CD14-positive monocyte (primary cell): ENCODE measurements around the gene PDXDC1. TPM values are rescaled to one million over a fixed set of nuclear protein-coding genes. Genes with fewer than 3 reads are reported as not detected.
"Not testable (repeated sequence)": the region's sequence is repeated elsewhere in the genome, so short reads cannot be mapped to it uniquely, and the experiment has no call there.

Source experiments
- DNase-seq, 3 donors: peaks; one replicate each; pipeline ENCODE4 v3.0.0-alpha.2; 2011 to 2022
- H2AFZ ChIP-seq: 2 replicates; pipeline ENCODE4 v1.6.0; 2012; ENCODE audit warnings: mild to moderate bottlenecking, low read depth, low read length, inconsistent platforms; ENCODE audit not compliant: insufficient read depth, poor library complexity, severe bottlenecking
- H3K27ac ChIP-seq, 2 donors: 1 replicate in 1 of 2; 2 replicates in 1 of 2; pipeline ENCODE4 v1.5.1; 2012 to 2013; ENCODE audit warnings: low read length in 2 of 2, control low read depth in 1 of 2, inconsistent platforms in 1 of 2, low read depth in 1 of 2, mild to moderate bottlenecking in 1 of 2
- H3K27me3 ChIP-seq, 2 donors: one replicate each; pipeline versions ENCODE4 v1.6.0 to v1.6.1; 2011 to 2013; ENCODE audit warnings: low read length in 2 of 2; ENCODE audit not compliant: control insufficient read depth in 2 of 2, insufficient read depth in 2 of 2
- H3K36me3 ChIP-seq, 2 donors: replicated peaks in 1 of 2; 1 replicate in 1 of 2; 2 replicates in 1 of 2; pipeline versions ENCODE4 v1.5.1 to v1.6.1; 2012 to 2013; ENCODE audit warnings: low read length in 2 of 2, control low read depth in 1 of 2, inconsistent platforms in 1 of 2, mild to moderate bottlenecking in 1 of 2; ENCODE audit not compliant: insufficient read depth in 2 of 2, control insufficient read depth in 1 of 2
- H3K4me1 ChIP-seq, 2 donors: 1 replicate in 1 of 2; 2 replicates in 1 of 2; pipeline versions ENCODE4 v1.5.1 to v1.6.1; 2012 to 2013; ENCODE audit warnings: low read length in 2 of 2, control low read depth in 1 of 2, inconsistent platforms in 1 of 2, mild to moderate bottlenecking in 1 of 2, moderate library complexity in 1 of 2; ENCODE audit not compliant: insufficient read depth in 2 of 2, control insufficient read depth in 1 of 2
- H3K4me2 ChIP-seq: replicated peaks from 2 replicates; pipeline ENCODE3; 2012; ENCODE audit warnings: low read length, moderate library complexity, mild to moderate bottlenecking; ENCODE audit not compliant: poor library complexity, severe bottlenecking; ENCODE audit errors: extremely low read depth
- H3K4me3 ChIP-seq, 3 experiments: fragments of 200-600 bp in 1 of 3; sonication (generic) in 1 of 3; replicated peaks in 1 of 3; 1 replicate in 2 of 3; 2 replicates in 1 of 3; pipeline ENCODE4 v1.5.1; 2011 to 2013; ENCODE audit warnings: low read length in 3 of 3, mild to moderate bottlenecking in 3 of 3, control low read depth in 2 of 3, low read depth in 2 of 3, inconsistent platforms in 1 of 3, moderate library complexity in 1 of 3
- H3K79me2 ChIP-seq: 2 replicates; pipeline ENCODE4 v1.6.0; 2012; ENCODE audit warnings: mild to moderate bottlenecking, control low read depth, inconsistent platforms, low read length, moderate library complexity; ENCODE audit not compliant: insufficient read depth
- H3K9ac ChIP-seq: 2 replicates; pipeline ENCODE4 v1.6.0; 2017; ENCODE audit warnings: low read length, mild to moderate bottlenecking; ENCODE audit not compliant: insufficient read depth, poor library complexity, severe bottlenecking
- H3K9me3 ChIP-seq, 2 donors: replicated peaks in 1 of 2; 1 replicate in 1 of 2; 2 replicates in 1 of 2; pipeline versions ENCODE4 v1.5.1 to v1.6.1; 2012 to 2013; ENCODE audit warnings: low read length in 2 of 2, control low read depth in 1 of 2; ENCODE audit not compliant: control insufficient read depth in 1 of 2, insufficient read depth in 1 of 2
- H4K20me1 ChIP-seq: 2 replicates; pipeline ENCODE4 v1.6.0; 2012; ENCODE audit warnings: mild to moderate bottlenecking, low read length, control low read depth, moderate library complexity; ENCODE audit not compliant: insufficient read depth
- H3K27ac Mint-ChIP-seq, 7 donors: one replicate each; pipeline ENCODE4 v1.8.0; 2020; ENCODE audit warnings: mild to moderate bottlenecking in 7 of 7, mixed read lengths in 7 of 7, moderate library complexity in 6 of 7, inconsistent platforms in 2 of 7
- H3K27me3 Mint-ChIP-seq, 3 donors: one replicate each; pipeline ENCODE4 v1.8.0; 2021 to 2022; ENCODE audit warnings: low read depth in 3 of 3, mild to moderate bottlenecking in 3 of 3, mixed read lengths in 3 of 3, moderate library complexity in 3 of 3, inconsistent platforms in 1 of 3
- H3K36me3 Mint-ChIP-seq, 2 donors: one replicate each; pipeline ENCODE4 v1.8.0; 2020; ENCODE audit warnings: mixed read lengths in 2 of 2, inconsistent platforms in 1 of 2, mild to moderate bottlenecking in 1 of 2
- H3K4me1 Mint-ChIP-seq: one replicate; pipeline ENCODE4 v1.8.0; 2020; ENCODE audit warnings: mild to moderate bottlenecking, mixed read lengths
- H3K4me3 Mint-ChIP-seq, 2 donors: one replicate each; pipeline ENCODE4 v1.8.0; 2020; ENCODE audit warnings: mild to moderate bottlenecking in 2 of 2, mixed read lengths in 2 of 2, moderate library complexity in 1 of 2
- H3K9me3 Mint-ChIP-seq, 7 donors: one replicate each; pipeline ENCODE4 v1.8.0; 2020 to 2022; ENCODE audit warnings: mixed read lengths in 7 of 7, mild to moderate bottlenecking in 6 of 7, moderate library complexity in 6 of 7, inconsistent platforms in 2 of 7
- CTCF ChIP-seq: fragments of 200-600 bp; IDR thresholded peaks from one replicate; pipeline ENCODE4 v1.8.0; 2022; ENCODE audit warnings: antibody characterized with exemption, mild to moderate bottlenecking
- WGBS: methylation state at CpG from one replicate; pipeline ENCODE4 v1.1.5; 2013; ENCODE audit warnings: missing lambda C conversion rate; ENCODE audit not compliant: insufficient coverage; 5-methylcytosine and 5-hydroxymethylcytosine counted together
- intact Hi-C, 2 donors: fragments of 100-400 bp; cut with micrococcal nuclease; formaldehyde crosslinking; loops; one replicate each; pipeline versions ENCODE4 v1.15.0 to v1.15.1; 2023
- polyA plus RNA-seq, 3 donors: library from polyadenylated mRNA; depleted of rRNA in 1 of 3; unstranded in 2 of 3; stranded (reverse) in 1 of 3; fragments of 300-500 nt in 2 of 3; fragments of >200 nt in 1 of 3; fragmentation: Illumina TruSeq in 2 of 3; gene quantifications; 1 replicate in 2 of 3; 2 replicates in 1 of 3; pipeline ENCODE4 v1.2.3, GENCODE V29; 2012 to 2021

The PDXDC1 gene
- polyA plus RNA-seq, 3 donors, result 22.3 to 50.1 (median 36.0) TPM

- Histone ChIP-seq H3K9me3 (no peaks in the 10 kb centered on the region), H4K20me1 (no peaks in the 10 kb centered on the region), H3K27me3 (no peaks in the 10 kb centered on the region), H2AFZ (no peak overlapping the region), H3K4me1 (no peaks in the 10 kb centered on the region), H3K79me2 (no peaks in the 10 kb centered on the region), H3K36me3 (peaks cover 59 to 85% of the 10 kb centered on the region in 2 donors), H3K4me3 (no peak overlapping the region), H3K27ac (no peak overlapping the region), H3K9ac (no peak overlapping the region), H3K4me2 (no peak overlapping the region)
- peaks cover 0 to 5% (median 0%) of the 10 kb centered on the region in 7 donors for H3K9me3 Mint-ChIP-seq
- DNase-seq, result no peak
- no peaks in the 10 kb centered on the region for H3K27me3 Mint-ChIP-seq
- no peak overlapping the region for H3K4me3 Mint-ChIP-seq
- H3K4me1 Mint-ChIP-seq, result no peaks in the 10 kb centered on the region
- peaks cover 79 to 84% of the 10 kb centered on the region in 2 donors for H3K36me3 Mint-ChIP-seq
- no peak for TF ChIP-seq CTCF
- no peak overlapping the region for H3K27ac Mint-ChIP-seq
- 73% methylated on average over 3 of the region's 6 CpGs for WGBS
- intact Hi-C loops, result no loop called here
These were observed 98.3 kb downstream of the PDXDC1 start for GRCh38 chr16:15073101-15073500.

DNA sequence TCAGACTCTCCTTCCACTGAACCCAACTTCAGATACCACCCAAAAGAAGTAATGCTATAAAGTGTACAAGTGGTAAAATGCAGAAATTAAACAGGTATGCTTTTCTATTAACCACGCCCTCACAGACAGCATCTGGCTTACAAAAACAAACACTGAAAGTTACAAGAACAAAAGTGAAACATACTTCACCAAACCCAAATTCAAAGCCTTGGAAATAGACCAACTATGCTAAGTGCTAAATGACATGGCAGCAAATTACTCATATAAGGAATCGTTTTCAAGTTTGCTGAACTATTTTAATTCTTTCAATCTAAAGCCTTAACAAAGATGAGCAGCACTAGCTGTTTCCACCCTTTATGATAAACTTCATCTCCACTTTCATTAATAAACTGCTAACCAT lies 101.3 kb downstream of the PDXDC1 start:
- DNase-seq, H3K4me1 ChIP-seq, H3K27me3 ChIP-seq, H3K27ac ChIP-seq, H3K27me3 Mint-ChIP-seq, H3K4me2 ChIP-seq, H3K79me2 ChIP-seq, H3K9me3 Mint-ChIP-seq, H3K4me3 Mint-ChIP-seq, H2AFZ ChIP-seq, H3K27ac Mint-ChIP-seq, H3K4me3 ChIP-seq, intact Hi-C loops, H3K9me3 ChIP-seq, H3K9ac ChIP-seq, H3K4me1 Mint-ChIP-seq, H4K20me1 ChIP-seq: not testable (repeated sequence)
- peaks cover 78 to 88% of the 10 kb centered on the region in 2 donors for H3K36me3 Mint-ChIP-seq
- 100% methylated on average over 1 of the region's 2 CpGs for WGBS
- H3K36me3 ChIP-seq, result peaks cover 43 to 80% of the 10 kb centered on the region in 2 donors

DNA sequence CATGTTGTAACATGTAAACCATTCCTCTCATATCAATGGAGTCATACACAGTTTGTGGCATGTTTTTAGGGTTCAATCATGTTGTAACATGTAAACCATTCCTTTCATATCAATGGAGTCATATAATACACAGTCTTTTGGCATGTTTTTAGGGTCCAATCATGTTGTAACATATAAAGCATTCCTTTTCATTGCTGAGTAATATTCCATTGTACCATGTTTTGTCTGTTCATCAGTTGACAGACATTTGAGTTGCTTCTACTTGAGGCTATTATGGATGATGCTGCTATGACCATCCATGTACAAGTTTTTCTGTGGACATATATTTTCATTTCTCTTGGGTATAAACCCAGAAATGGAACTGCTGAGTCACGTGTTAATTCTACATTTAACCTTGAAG lies 106.1 kb downstream of the PDXDC1 start:
- H3K9me3 ChIP-seq, H3K27me3 ChIP-seq, H3K4me3 ChIP-seq, intact Hi-C loops, H3K27me3 Mint-ChIP-seq, H2AFZ ChIP-seq, H3K4me1 Mint-ChIP-seq, H3K4me3 Mint-ChIP-seq, H3K4me2 ChIP-seq, H3K79me2 ChIP-seq, H3K4me1 ChIP-seq, H3K27ac ChIP-seq, DNase-seq, H4K20me1 ChIP-seq, H3K27ac Mint-ChIP-seq, H3K9me3 Mint-ChIP-seq, H3K9ac ChIP-seq: not testable (repeated sequence)
- no CpG with 5 or more reads among the region's 1 CpG for WGBS
- H3K36me3 Mint-ChIP-seq, result peaks cover 69 to 83% of the 10 kb centered on the region in 2 donors
- peaks cover 35 to 86% of the 10 kb centered on the region in 2 donors for H3K36me3 ChIP-seq

DNA sequence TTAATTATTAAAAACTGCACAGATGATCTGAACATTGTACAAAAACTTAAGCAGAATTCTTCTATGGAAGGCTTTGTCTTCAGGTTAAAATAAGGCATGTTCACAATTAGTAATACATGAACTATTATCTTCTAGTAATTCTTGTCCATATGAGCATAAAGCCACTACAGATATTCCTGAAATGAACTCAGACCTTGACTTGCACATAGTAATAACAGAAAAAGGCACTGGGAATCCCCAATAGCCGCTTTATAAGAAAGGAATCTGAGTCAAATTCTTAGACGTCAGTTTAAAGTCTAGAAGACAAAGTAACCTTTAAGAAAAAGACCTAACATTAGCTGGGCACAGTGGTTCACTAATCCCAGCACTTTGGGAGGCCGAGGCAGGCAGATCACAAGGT lies 108.0 kb downstream of the PDXDC1 start:
- H3K4me1 Mint-ChIP-seq, H3K4me1 ChIP-seq, H3K9me3 Mint-ChIP-seq, H3K27me3 Mint-ChIP-seq, intact Hi-C loops, H3K27ac Mint-ChIP-seq, H3K4me3 ChIP-seq, H3K9me3 ChIP-seq, DNase-seq, H3K79me2 ChIP-seq, H3K4me2 ChIP-seq, H3K27ac ChIP-seq, H3K9ac ChIP-seq, H4K20me1 ChIP-seq, H3K27me3 ChIP-seq, H2AFZ ChIP-seq, H3K4me3 Mint-ChIP-seq: not testable (repeated sequence)
- H3K36me3 Mint-ChIP-seq, result peaks cover 59 to 76% of the 10 kb centered on the region in 2 donors
- WGBS, result 100% methylated on average over 1 of the region's 3 CpGs
- peaks cover 28 to 79% of the 10 kb centered on the region in 2 donors for H3K36me3 ChIP-seq
